GM12875 (cell line): ENCODE data around the gene DUS2.
"Not testable (repeated sequence)": the region's sequence is repeated elsewhere in the genome, so short reads cannot be mapped to it uniquely, and the experiment has no call there.

Experiments
- H3K4me3 ChIP-seq: one replicate; pipeline ENCODE4 v1.5.1; 2011; ENCODE audit warnings: low read depth, low read length, control low read depth
- TF ChIP-seq, protein P1 (sequence below): IDR thresholded peaks from 2 replicates; pipeline ENCODE4 v1.5.1; 2011; ENCODE audit warnings: low read depth, mild to moderate bottlenecking, control low read depth, inconsistent platforms, low read length, moderate library complexity, borderline replicate concordance; ENCODE audit not compliant: insufficient read depth

DUS2 gene

DNA sequence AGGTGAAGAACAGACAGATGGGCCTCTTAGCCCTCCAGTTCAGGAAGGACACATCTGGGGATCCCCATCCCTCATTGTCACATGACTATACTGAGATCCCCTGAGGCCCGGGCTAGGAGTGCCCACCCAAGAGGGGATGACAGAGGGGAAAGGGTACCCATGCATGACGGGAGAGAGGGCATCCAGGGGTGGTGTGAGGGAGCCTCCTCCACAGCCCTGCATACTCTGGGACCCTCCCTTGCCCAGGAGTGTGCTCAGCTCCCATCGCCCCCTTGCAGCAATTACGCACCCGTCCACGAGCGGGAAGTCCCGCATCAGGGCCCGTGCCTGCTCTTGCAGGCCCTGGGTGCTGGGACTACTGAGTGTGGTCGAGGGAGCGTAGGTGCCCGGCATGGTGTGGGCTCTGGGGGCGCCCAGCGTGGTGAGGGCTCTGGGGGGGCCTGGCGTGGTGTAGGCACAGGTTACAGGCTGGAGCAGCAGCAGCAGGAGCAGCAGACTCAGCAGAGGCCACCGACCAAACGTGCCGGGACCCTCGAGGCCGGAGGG, 30.4 kb upstream of the DUS2 start:
- H3K4me3 ChIP-seq = peak overlapping the region; percentile 12
- TF ChIP-seq, protein P1, sequence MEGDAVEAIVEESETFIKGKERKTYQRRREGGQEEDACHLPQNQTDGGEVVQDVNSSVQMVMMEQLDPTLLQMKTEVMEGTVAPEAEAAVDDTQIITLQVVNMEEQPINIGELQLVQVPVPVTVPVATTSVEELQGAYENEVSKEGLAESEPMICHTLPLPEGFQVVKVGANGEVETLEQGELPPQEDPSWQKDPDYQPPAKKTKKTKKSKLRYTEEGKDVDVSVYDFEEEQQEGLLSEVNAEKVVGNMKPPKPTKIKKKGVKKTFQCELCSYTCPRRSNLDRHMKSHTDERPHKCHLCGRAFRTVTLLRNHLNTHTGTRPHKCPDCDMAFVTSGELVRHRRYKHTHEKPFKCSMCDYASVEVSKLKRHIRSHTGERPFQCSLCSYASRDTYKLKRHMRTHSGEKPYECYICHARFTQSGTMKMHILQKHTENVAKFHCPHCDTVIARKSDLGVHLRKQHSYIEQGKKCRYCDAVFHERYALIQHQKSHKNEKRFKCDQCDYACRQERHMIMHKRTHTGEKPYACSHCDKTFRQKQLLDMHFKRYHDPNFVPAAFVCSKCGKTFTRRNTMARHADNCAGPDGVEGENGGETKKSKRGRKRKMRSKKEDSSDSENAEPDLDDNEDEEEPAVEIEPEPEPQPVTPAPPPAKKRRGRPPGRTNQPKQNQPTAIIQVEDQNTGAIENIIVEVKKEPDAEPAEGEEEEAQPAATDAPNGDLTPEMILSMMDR = no peak

DNA sequence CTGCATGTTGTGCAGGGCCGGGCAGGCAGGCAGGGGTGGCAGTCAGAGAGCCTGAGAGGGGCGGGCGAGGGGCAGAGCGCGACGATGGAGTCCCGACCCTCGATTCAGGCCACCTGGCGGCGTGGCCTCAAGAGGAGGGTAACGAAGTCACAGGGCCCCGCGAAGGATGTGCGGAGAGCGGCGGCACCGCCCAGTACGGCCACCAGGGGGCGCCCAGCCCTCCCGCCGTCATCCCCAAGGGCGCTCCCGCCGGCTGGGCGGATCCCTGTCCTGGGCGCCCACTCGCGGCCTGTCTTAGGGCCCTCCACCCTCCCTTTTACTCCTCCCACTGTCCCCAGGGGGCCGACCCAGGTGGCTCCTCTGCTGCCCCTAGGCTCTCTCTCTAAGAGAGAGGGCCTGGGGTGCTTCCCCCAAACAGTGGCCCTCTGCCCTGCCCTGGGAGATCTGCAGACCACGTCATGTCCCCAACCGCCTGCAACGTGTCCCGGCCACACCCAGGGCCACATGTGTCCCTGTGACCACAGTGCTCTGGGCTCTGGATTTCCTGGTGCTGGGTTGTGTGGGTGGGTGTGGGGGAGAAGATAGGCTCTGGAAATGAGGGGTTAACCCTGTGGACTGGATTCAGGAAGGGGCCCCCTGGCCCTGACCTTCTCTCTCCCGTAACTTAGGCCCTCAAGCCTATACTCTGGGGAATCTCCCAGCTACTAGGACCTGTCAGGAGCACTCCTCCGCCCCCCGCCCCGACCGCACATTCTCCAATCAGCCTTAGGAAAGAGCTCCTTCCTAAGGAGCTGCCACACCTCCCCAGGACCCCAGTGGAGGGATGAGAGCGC, 29.7 kb upstream of the DUS2 start:
- TF ChIP-seq, protein P1 = peak; percentile 99
- H3K4me3 ChIP-seq = peak overlapping the region; percentile 28

DNA sequence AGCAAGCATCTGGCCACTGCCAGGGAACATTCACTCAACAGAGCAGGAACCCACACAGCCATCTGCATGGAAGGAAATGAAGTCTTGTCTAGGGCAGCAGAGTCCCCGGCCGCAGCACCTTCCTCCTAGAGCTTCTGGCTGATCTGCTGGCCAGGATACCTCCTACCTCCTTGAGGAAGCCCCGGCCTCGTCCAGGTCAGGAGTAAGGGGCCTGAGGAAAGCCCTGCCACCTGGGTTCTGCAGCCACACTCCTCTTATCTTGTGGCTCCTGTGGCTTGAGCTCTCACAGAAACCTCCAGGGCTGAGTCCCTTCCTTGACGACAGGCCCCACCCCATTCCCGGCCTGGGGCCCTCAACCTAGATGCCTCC, 29.1 kb upstream of the DUS2 start:
- not testable (repeated sequence) for H3K4me3 ChIP-seq

DNA sequence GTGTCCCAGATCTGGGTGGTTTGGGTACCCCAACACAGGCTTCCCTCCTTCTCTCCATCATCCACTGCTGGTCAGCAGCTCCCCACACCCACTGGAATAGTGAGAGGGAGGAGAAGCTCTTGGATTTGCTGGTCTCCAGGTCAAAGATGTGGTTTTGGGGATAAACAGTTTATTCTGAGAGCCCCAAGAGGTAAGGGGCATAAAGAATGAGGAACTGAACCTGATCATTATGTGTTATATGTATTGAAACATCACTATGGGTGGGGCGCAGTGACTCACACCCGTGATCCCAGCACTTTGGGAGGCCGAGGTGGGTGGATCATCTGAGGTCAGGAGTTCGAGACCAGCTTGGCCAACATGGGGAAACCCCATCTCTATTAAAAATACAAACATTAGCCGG, 27.7 kb upstream of the DUS2 start:
- no peak overlapping the region for H3K4me3 ChIP-seq
- TF ChIP-seq, protein P1 = no peak

DNA sequence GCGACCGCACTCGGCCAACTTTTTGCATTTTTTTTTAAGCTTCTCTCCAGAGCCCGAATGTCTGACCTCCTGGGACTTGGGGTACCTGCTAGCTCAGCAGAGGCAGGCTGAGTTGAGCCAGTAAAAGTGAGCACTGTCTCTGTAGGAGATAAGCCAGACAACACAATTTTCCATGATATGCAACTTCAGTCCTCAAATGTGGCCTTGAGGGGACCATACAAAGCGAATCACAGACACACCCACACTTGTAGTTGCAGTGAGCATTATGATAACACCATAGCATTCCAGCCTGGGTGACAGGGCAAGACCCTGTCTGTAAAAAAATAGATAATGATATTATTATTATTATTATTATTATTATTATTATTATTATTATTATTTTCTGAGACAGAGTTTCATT, 26.4 kb upstream of the DUS2 start:
- H3K4me3 ChIP-seq = no peak overlapping the region
- TF ChIP-seq, protein P1 = no peak

DNA sequence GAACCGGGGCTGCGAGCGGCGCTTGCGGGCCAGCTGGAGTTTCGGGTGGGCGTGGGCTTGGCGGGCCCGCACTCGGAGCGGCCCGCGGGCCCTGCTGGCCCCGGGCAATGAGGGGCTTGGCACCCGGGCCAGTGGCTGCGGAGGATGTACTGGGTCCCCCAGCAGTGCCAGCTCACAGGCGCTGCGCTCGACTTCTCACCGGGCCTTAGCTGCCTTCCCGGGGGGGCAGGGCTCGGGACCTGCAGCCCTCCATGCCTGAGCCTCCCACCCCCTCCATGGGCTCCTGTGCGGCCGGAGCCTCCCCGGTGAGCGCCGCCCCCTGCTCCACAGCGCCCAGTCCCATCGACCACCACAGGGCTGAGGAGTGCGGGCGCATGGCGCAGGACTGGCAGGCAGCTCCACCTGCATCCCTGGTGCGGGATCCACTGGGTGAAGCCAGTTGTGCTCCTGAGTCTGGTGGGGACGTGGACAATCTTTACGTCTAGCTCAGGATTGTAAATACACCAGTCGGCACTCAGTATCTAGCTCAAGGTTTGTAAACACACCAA, 24.8 kb upstream of the DUS2 start:
- not testable (repeated sequence) for H3K4me3 ChIP-seq

DNA sequence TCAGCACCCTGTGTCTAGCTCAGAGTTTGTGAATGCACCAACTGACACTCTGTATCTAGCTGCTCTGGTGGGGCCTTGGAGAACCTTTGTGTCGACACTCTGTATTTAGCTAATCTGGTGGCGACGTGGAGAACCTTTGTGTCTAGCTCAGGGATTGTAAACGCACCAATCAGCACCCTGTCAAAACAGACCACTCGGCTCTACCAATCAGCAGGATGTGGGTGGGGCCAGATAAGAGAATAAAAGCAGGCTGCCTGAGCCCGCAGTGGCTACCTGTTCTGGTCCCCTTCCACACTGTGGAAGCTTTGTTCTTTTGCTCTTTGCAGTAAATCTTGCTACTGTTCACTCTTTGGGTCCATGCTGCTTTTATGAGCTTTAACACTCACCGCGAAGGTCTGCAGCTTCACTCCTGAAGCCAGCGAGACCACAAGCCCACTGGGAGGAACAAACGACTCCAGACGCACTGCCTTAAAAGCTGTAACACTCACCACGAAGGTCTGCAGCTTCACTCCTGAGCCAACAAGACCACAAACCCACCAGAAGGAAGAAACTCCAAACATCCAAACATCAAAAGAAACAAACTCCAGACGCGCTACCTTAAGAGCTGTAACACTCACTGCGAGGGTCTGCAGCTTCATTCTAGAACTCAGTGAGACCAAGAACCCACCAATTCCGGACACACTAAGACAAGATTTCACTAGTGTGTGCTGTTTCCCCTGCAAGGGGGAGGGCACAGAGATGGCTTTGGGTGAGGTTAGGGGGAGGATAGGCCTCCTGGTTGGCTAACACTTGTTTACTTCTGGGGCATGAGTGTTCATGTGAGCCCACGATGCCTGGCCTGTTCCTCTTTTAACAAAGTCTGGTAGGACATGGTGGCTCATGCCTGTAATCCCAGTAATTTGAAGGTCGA, 24.1 kb upstream of the DUS2 start, which contains the start of gene DPEP2:
TSS of gene DPEP2 (minus strand) at position 706 of the 910 bp plus-strand sequence. CDS start 6,272 bp downstream, outside the sequence.
- not testable (repeated sequence) for H3K4me3 ChIP-seq

DNA sequence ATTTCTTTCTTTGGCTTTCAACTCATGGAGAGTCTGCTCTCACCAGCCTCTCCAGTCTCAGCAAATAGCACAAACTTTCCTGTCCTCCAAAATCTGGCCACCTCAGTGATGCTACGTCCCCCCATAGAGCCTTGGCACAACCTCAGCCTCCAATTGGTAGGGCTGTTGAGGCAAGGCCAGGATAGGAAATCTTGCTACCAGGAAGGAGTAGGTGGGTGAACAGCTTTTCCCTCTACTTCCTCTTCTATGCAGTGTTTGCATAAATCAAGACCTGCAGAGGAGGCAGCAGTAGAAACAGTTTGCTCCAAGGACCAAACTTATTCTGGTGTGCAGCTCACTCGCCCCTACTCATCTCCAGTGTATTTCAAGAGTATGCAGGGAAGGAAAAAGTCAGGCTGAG, 23.1 kb upstream of the DUS2 start:
- H3K4me3 ChIP-seq = no peak overlapping the region

More for the DNA sequence above, 23.1 kb upstream of the DUS2 start:
- TF ChIP-seq, protein P1 = no peak
